ENCODE results near the gene SUFU.

SUFU gene

GRCh38 chr10:102620591-102621442 is 117.0 kb downstream of the SUFU start:
- DNase-seq = no peak

DNA sequence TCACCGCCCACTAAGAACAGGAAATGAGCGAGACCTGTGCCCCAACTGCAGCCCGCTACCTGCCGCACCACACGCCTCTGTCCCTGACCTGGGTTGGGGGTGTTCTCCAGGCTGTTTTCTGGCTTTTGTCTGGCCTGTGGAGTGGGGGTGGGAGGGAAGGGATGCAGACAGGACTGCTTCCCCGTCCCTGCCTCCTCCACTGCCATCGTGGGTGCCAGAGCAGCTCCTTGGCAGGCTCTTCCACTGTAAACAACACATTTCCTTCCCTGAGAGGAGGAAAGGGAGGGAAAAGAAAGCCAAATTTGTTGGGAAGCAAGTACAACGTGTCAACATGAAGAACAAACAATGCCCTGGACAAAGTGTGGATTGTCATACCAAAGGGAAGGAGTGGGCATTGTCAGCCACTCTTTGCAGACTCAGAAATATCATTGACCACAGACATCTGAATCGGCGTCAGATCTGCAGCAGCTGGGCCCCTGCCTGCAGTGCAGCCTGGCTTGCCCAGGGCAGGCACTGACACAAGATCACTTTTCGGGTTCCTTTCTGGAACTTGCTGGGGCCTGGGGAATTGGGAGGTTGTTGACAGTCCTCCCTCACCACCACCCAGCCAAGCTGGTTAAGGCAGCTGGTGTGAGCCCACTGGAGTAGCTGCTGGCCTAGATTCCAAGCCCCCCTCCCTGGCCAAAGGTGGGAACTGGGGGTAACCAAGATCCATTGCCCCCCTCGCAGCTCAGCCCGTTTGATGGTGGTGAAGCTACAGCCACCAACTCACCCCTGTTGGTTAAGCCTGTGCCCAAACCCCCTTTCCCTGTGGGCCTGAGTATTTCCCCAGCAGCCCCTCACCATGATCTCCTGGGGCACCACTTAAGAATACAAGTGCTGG is 117.9 kb downstream of the SUFU start:
- no peak for DNase-seq

DNA sequence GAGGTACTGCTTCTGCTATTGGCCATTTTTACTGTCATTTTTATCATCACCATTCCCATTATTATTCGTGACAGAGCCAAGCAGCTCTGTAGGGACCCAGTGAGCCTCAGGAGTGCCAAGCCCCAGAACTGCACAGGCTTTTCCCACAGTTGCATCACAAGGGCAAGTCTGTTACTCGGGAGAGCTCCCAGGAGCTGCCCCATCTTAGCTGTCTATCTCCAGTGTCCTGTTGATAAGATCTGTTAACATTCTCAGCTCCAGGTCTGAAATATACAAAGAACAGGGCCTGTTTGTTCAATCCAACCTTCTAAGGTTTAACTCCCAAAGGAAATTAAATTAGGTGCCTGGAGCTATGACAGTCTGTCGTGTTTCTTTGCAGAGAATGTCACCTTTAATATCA is 120.3 kb downstream of the SUFU start:
- DNase-seq = no peak

DNA sequence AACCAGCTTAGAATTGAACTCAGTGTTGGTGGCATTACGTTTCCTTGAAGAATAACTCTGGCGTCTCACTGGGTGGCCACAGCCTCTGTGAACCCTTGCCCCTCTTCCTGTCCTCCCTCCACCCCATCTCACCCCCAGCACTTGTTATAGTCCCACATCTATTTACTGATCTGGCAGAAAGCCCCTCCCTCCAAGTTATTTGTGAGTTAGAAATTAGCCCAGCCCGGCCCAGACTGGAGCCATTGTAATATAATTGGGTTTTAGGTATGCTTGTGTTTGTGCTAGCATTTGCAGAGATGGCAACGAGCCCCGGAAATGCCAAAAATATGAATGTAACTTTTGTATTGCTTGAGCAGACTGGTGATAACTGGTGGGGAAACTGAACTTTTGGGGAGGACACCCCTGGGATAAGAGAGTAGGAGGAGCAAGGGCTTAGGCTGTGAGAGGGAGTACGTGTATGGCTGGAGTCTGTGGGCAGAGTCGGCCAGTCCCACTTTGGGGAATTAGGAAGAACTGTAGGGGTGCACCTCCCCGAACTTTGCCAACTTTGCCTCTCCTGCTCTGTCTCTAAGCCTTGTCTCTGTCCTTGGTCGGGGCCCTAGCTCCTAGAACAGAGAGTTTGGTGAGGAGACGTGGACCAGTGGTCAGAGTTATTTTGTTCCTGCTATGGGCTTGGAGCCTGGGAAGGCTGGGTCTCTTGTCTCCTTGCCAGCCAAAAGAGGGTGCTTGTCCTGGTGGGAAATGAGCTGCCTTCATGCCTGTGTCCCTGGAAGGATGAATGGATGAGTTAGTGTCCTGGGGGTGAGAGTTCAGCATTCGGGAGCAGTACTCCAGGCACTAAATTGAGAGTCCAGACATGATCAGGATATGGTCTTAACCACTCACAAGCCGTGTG is 121.2 kb downstream of the SUFU start:
- no peak for DNase-seq

DNA sequence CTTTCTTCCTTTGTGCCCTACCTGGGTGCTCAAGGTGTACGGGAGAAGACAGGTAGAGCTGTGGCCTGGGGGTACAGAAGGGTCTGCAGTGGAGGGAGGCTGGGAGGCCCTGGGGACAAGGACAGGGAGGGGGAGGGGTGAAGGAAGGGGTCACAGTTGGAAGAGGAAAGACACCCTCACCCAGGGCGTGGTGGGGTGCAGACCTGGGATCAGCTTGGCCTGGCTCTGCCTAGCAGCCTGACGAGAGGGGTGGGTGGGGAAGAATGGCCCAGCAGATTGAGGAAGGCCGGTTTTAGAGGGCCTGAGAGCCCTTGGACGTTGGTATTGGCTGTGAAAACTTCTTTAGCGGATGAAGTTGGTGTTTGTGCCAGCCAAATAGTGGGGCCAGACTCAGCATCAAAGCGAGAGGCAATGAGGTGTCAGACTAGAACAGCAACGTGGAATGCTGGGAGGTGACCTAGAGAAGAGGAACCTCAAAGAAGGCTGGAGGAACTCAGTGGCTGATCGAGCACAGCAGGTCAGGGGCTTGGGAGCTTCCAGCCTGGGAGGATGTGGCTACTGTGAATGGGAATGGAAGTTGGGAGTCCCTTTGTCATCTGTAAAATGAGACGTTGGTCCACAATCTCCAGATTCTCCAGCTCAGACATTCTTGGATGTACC is 122.4 kb downstream of the SUFU start:
- no peak for DNase-seq

GRCh38 chr10:102627291-102627735 is 123.5 kb downstream of the SUFU start:
- peak; percentile 58 for DNase-seq

DNA sequence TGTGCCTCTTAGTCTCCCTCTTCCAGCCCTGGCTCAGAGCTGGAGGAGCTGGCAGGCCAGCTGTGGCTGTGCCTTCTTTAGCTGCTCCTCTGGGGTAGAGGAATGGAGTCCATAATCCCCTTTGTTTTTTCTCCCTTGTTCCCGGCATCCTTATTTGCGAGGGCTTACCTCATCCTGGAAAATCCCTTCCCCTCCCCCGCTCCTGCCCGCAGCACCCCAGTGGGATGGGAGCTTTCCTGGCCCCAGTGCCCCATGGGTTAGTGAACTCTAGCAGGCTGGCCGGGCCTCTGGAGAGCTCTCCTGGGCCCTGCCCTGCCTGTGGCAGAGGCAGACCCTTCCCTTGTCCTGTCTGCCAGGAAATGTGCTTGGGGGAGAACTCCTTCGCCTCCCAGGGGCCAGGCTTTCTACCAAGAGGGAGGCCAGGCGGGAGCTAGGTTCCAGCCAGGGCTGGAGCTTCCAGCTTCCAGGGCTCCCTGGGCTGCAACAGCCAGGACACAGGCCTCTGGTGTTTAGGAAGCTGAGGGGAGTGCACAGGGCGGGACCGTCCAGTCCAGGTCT is 124.0 kb downstream of the SUFU start:
- DNase-seq = peak; percentile 78

DNA sequence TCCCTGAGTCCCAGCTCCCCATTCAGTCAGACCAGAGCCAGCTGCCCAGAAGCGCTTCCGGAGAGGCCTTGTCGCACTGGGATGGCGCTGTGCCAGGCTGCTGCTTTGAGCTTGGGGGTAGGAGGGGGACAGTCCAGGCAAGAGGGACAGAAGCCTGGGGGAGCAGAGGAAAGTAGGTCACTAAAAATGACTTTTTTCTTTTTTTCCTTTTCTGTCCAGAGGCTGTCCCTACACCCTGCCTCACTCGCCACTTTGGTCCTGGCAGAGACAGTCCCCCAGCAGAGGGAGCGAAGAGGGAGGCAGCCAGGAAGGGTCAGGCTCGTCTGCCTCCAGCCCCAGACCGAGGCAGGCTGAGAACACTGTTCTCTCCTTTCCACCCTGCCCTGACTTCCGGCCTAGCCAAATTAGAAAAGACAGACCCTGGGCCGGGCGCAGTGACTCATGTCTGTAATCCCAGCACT is 124.7 kb downstream of the SUFU start:
- peak; percentile 90 for DNase-seq

DNA sequence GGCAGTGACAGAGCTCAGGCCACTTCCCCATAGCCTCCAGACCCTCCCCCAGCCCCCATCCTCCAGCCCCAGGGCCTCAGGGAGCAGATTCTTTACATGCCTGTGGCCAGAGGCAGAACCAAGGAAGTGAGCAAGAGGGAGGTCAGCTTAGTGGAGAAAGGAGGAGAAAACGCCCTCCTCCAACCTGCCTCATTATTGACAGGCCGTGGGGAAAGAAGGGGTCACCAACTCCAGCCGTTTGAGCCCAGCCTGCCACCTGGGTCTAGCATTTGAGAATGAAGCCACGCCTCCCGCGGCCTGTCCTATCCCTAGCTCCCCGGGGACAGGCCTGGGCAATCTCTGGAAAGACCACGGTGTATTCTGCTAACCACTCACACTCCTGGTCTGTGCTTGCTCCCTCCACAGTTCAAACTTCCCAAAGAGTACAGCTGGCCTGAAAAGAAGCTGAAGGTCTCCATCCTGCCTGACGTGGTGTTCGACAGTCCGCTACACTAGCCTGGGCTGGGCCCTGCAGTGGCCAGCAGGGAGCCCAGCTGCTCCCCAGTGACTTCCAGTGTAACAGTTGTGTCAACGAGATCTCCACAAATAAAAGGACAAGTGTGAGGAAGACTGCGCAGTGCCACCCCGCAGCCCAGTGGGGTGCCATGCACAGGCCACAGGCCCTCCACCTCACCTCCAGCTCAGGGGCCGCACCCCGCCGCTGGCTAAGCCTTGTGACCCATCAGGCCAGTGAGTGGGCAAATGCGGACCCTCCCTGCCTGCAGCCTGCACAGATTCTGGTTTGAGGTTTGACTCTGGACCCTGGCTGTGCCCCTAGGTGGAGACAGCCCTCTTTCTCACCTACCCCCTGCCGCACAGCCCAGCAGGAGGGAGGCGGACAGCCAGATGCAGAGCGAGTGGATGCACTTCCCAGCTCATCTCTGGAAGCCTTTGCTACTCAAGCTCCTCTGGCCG is 126.2 kb downstream of the SUFU start:
- DNase-seq = peak; percentile 99

GRCh38 chr10:102630663-102631062 is 126.9 kb downstream of the SUFU start:
- DNase-seq = no peak

DNA sequence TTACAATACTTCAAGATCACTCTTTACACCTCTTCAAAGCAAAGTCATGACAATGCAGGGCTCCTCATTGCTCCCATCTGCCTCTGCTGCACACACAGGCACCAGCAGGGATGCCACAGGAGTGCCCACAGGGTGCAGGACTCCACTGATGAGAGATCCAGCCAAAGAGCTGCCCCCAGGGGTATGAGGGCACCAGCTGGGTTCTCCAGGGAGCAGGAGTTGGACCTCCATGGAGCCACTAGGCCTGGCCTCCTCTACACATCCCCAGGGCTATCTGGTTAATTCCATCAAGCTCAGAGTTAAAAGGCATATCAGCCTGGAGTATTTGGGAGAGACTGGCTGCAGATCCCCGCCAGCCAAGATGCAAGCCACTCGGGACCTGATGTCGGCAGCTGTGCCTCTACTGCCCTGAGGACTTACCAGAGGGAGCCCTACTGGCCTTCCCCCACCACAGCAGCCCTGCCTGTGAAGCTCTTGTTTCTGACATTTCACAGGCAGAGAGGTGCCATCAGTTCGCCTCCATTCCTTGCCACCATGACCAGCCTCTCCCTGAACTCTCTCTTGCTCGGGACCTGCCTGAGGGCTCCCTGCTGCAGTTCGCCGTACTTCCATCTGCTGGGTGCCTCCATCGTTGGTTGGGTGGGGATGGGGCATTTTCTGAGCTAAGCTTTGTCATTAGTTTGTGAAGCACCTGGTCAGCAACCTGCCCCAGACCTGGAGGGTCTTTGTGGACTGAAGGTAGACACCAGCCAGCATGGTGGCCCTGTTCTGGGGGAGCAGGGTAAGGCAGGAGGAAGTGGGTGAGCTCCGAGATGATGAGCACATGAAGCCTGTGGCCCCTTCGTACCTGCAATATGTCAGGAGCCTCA is 128.0 kb downstream of the SUFU start:
- no peak for DNase-seq

GRCh38 chr10:102632394-102633111 is 128.8 kb downstream of the SUFU start:
- DNase-seq = no peak

DNA sequence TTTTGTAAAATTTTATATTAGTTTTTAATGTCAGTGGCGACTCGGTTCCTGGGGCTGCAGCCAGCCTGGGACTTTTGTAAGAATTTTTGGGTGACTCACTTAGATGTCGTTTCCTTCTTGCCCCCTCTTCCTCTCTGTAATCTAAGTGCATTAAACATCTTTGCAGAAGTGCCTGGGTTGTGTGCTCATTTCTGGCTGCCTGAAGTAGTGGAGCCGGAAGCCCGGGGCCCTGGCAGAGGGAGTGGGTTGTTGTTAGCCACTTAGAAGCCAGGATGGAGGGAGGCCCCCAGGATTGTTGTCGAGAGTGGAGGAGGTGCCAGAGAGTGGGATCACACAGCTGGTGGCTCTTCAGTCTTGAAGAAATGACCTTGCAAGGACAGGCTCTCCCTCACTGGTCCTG is 129.5 kb downstream of the SUFU start:
- DNase-seq = no peak

- DNase-seq = no peak
Measured at GRCh38 chr10:102633848-102634247, 130.1 kb downstream of the SUFU start.

- DNase-seq = no peak
Measured at GRCh38 chr10:102634686-102635085, 130.9 kb downstream of the SUFU start.

DNA sequence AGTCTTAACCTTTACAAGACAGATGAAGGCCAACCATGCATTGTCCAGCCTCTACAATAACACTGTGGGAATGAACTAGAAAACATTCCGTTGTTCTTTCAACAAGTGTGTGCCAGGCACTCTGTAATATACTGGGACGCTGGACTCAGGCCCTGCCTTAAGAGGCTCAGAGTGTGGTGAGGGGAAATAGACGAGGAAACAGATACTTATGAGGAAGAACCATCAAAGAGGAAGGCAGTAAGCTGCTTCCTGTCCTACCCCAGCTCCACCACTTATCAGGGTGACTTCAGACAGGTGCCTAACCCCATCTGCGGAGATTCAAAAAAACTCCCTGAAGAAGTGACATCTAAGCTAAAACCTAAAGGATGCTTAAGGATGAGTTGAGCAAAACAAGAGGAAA is 131.6 kb downstream of the SUFU start:
- DNase-seq = no peak

DNA sequence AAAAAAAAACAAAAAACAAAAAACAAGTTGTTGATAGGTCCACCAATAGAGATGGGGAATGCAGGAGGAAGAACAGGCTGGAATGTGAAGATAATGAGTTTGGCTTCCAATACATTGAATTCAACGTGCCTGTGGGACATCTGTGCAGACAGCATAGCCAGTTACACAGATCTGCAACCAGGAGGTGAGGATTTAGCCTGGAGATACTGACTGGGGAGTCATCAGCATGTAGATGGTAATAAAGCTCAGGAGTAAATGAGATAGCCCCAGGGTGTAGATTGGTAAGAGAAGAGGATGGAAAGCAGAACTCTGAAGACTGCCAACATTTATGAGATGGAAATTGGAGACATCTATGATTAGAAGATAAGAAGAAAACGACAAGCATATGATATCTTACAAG is 135.8 kb downstream of the SUFU start:
- peak; percentile 78 for DNase-seq

DNA sequence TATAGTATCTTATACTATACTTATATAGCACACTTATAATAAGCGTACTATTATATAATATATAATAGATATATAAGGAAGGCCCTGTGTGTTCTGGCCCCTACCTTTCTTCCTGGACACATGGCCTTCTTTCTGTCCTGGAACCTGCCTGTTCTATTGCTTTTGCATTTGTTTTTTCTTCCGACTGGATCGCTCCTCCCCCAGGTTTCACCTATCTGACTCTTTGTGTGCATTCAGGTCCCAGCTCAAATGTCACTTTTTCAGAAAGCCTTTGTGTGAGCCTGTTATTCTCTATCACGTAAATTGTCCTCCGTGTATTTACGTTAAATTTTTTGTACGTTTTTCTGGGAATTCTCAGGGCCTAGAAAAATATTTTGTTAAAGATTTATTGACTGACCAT is 137.6 kb downstream of the SUFU start:
- no peak for DNase-seq
